GM13976 (cell line): Measurements from ENCODE around the gene ARHGAP42.

Experiments used
- DNase-seq: peaks from one replicate; pipeline ENCODE4 v3.0.0; 2012; ENCODE audit warnings: low spot score
- in situ Hi-C: fragments of 300-500 bp; cut with MboI; formaldehyde crosslinking; loops from one replicate; pipeline ENCODE4 v1.12.0; 2022; ENCODE audit warnings: low sequenced_read_pairs, mixed read lengths, inconsistent platforms; ENCODE audit not compliant: unreplicated experiment
- TF ChIP-seq, protein P1 (sequence below): IDR thresholded peaks from 2 replicates; pipeline ENCODE4 v1.5.1; 2012; ENCODE audit warnings: borderline replicate concordance, mild to moderate bottlenecking; ENCODE audit not compliant: insufficient read depth; ENCODE audit errors: extremely low read depth, missing control alignments, control extremely low read depth

ARHGAP42 gene

DNA sequence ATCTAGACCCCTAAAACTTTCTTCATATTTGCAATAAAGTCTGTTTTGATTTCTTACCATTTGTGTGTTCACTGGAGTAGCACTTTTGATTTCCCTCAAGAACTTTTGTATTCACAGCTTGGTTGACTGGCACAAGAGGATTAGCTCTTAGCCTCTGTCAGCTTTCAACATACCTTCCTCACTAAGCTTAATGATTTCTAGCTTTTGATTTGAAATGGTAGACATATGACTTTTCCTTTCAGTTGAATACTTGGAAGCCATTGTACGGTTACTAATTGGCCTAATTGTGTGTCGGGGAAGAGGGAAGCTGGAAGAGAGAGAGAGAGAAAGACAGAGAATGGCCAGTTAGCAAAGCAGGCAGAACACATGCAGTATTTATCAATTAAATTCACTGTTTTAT lies 180.5 kb downstream of the ARHGAP42 start:
- no peak for DNase-seq
- TF ChIP-seq, protein P1, sequence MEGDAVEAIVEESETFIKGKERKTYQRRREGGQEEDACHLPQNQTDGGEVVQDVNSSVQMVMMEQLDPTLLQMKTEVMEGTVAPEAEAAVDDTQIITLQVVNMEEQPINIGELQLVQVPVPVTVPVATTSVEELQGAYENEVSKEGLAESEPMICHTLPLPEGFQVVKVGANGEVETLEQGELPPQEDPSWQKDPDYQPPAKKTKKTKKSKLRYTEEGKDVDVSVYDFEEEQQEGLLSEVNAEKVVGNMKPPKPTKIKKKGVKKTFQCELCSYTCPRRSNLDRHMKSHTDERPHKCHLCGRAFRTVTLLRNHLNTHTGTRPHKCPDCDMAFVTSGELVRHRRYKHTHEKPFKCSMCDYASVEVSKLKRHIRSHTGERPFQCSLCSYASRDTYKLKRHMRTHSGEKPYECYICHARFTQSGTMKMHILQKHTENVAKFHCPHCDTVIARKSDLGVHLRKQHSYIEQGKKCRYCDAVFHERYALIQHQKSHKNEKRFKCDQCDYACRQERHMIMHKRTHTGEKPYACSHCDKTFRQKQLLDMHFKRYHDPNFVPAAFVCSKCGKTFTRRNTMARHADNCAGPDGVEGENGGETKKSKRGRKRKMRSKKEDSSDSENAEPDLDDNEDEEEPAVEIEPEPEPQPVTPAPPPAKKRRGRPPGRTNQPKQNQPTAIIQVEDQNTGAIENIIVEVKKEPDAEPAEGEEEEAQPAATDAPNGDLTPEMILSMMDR = no peak
- in situ Hi-C loops = loop anchor here (25.0 kb wide), 2 partner anchors 180 to 280 kb away; partner anchors contain the start of gene ARHGAP42

DNA sequence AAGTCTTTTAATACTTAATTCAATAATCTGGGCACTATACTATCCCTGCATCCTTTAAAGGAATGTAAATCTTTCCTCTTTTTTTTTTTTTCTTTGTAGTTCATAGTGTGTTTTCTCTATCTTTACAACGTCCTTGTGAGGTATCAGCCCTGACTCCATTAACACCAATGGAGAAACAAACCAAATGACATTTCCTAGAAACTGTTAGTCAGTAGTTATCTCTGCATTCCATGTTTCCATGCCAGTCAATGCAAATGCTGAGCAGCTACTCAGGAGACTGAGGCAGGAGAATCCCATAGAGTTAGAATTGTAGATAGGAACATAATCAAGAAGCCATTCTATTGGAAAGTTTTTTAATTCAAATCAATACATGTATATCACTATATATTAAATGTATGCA lies 182.2 kb downstream of the ARHGAP42 start:
- in situ Hi-C loops = loop anchor here (25.0 kb wide), 2 partner anchors 182 to 282 kb away; partner anchors contain the start of gene ARHGAP42
- no peak for DNase-seq
- TF ChIP-seq, protein P1 = no peak

DNA sequence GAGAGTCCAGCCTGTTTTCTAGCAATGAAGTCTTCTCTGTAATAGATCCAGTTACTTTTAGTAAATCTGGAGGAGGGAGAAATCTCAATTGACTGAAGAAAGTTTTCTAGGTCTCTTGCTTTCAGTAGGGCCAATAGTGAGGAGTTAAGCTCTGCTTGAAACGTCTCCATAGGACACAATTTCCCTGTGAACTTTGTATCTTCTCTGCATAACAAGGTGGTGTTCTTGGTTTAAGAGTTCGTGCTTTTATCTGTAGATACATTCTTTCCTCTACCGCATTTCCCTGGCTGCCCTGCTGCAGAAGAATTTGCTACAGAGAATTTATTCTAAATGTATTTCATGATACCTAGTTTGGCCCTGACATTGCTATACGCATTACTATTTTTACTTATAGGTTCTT lies 183.1 kb downstream of the ARHGAP42 start:
- in situ Hi-C loops = loop anchor here (25.0 kb wide), 2 partner anchors 183 to 283 kb away; partner anchors contain the start of gene ARHGAP42
- TF ChIP-seq, protein P1 = no peak
- no peak for DNase-seq

DNA sequence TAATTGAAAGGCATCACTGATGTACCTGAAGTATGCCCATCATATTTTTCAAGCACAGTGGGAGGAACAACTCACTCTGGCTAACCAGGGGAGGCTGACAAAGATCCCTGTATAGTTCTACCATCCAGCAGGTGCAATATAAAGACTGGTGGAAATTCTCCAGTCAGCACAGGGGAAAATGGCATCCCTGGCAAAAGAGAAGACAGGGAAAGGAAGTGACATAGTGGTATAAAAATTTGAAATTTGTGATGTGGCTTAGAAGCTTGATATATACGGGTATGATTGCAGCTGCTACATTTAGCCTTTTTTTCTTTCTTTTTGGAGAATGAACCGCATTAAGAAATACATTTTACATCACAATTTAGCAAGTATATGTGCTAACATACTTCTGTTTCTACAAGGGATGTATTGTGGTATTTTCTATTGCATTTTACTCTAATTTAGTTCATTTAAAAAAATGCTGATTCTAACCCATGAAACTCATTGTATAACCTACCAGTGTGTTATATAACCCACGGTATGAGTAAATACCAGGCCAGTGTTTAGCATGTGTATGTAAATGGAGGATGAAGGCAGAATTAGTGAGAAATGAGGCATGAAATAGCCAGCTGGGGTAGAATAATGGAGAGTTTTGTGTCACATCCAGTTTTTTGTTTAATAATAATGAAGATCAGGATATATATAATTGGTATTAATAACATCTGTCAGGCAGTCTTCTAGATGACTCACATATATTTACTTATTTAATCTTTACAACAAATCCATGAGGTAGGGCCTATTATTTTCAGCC lies 186.1 kb downstream of the ARHGAP42 start:
- in situ Hi-C loops = loop anchor here (25.0 kb wide), 2 partner anchors 186 to 286 kb away; partner anchors contain the start of gene ARHGAP42
- no peak for DNase-seq

DNA sequence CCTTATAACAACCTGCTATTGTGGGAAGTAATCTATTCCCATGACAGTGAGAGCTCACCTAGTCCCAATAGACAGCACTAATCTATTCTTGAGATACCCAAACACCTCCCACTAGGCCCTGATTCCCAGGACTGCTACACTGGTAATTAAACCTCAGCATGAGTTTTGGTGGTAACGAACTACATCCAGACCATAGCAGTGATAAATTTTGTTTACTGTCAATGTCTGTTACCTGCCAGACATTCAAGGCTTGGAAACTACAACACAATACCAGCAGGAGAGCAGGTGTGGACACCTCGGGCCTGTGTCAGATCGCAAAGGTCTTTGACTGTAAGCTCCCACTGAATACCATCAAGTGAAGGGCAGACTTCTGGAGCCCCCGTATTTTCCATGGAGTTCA lies 187.1 kb downstream of the ARHGAP42 start:
- DNase-seq = no peak
- TF ChIP-seq, protein P1 = no peak
- in situ Hi-C loops = loop anchor here (25.0 kb wide), 2 partner anchors 187 to 287 kb away; partner anchors contain the start of gene ARHGAP42

More for the DNA sequence above, 186.1 kb downstream of the ARHGAP42 start:
- TF ChIP-seq, protein P1 = no peak

DNA sequence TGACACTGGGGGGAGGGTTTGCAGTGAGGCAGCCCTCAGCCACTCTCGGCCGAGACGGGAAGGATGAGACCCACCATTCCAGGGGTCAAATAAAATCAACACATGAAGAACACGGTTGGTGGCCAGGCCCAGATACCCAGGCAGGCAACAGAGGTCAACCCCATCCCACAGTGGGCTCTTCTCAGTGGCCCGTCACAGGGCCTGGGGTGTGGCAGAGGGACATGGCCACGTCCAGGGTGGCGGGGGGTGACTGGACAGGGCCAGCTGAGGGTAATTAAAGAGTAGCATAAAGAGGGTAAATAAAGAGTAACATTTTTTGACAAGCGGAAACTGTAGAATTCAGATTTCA lies 188.4 kb downstream of the ARHGAP42 start:
- in situ Hi-C loops = no loop called here
- DNase-seq = no peak
- TF ChIP-seq, protein P1 = no peak
